ENCODE data around the gene IQGAP1. TPM values are rescaled to one million over a fixed set of nuclear protein-coding genes. Genes with fewer than 3 reads are reported as not detected.

Gene IQGAP1
- total and polyA plus RNA-seq, 9 of the 15 experiments (the other 6 are each of a cell fraction or from before 2014, with no cell fraction given) = 37.6 to 143 (median 77.7) TPM

- TF ChIP-seq ZBTB40 (IDR thresholded peaks at IDR 0.05) = peak; percentile 54; the same call in 1 of the 2 replicates
- TF ChIP-seq ZBTB40 (CRISPR knock-in tag; IDR thresholded peaks at IDR 0.05) = no peak; the same call in 1 of the 2 replicates
- no peak for TF ChIP-seq TAF7 (tag; IDR thresholded peaks at IDR 0.05)
- TF ChIP-seq TAL1 (IDR thresholded peaks at IDR 0.05) = no peak
- TF ChIP-seq HMGXB4 (CRISPR knock-in tag; IDR thresholded peaks at IDR 0.05) = no peak
- no peak for TF ChIP-seq ZNF316 (IDR thresholded peaks at IDR 0.05)
- no peak for TF ChIP-seq PHF20 (IDR thresholded peaks at IDR 0.05; ENCODE audit: partially characterized antibody)
- no peak for TF ChIP-seq ZNF134 (CRISPR knock-in tag; conservative IDR thresholded peaks at IDR 0.05)
- TF ChIP-seq SRF (CRISPR knock-in tag; IDR thresholded peaks at IDR 0.05) = 0 out of 4 replicates have a peak, but pooled peaks of 1 of the 2 experiments have one; percentile 33
- no peak for TF ChIP-seq ATF6 (CRISPR knock-in tag; IDR thresholded peaks at IDR 0.05)
- no peak for TF ChIP-seq NFRKB (IDR thresholded peaks at IDR 0.05; ENCODE audit: low read depth)
- TF ChIP-seq KDM2B (CRISPR knock-in tag; IDR thresholded peaks at IDR 0.05) = no peak
- no peak for TF ChIP-seq ZFP91 (CRISPR knock-in tag; IDR thresholded peaks at IDR 0.05)
These were observed 679 bp downstream of the IQGAP1 start (continued) for GRCh38 chr15:90388462-90389380.
